Left kidney (tissue), 2 donors: Measurements from ENCODE around the gene ANKRD42. TPM values are rescaled to one million over a fixed set of nuclear protein-coding genes. Genes with fewer than 3 reads are reported as not detected.

Experiments
- DNase-seq: peaks from one replicate; pipeline ENCODE4 v3.0.0-alpha.2; 2013
- polyA plus RNA-seq: library from polyadenylated mRNA; unstranded; fragments of 120-200 nt; gene quantifications from one replicate; pipeline ENCODE4 v1.2.1, GENCODE V29; 2013; ENCODE audit not compliant: insufficient read length

The ANKRD42 gene
- polyA plus RNA-seq, 1 donor = 21.3 TPM

- DNase-seq = peak; percentile 98
Observed at GRCh38 chr11:83285771-83286528, 92.4 kb downstream of the ANKRD42 start, which contains the start of gene CCDC90B. CCDC90B (minus strand) TSS chr11:83286367; CDS start chr11:83285972, 395 bp downstream.

- no peak for DNase-seq
Observed at GRCh38 chr11:83287631-83288030, 94.1 kb downstream of the ANKRD42 start.

GRCh38 chr11:83292709-83293456, 99.4 kb downstream of the ANKRD42 start:
- DNase-seq = peak; percentile 55

GRCh38 chr11:83293457-83293774, 99.9 kb downstream of the ANKRD42 start:
- DNase-seq = no peak

- no peak for DNase-seq
Observed at GRCh38 chr11:83294208-83294607, 100.7 kb downstream of the ANKRD42 start.

Other genes with a start within 250 kb of the ANKRD42 start
- 8.4 TPM for gene RAB30, start 121.8 kb upstream of the ANKRD42 start, polyA plus RNA-seq
- gene PCF11, start 36.6 kb upstream of the ANKRD42 start, polyA plus RNA-seq = 101 TPM
- gene CCDC90B, start 92.7 kb downstream of the ANKRD42 start, polyA plus RNA-seq = 94.8 TPM